Measurements from ENCODE around the gene BIRC3. TPM values are rescaled to one million over a fixed set of nuclear protein-coding genes. Genes with fewer than 3 reads are reported as not detected.

Gene BIRC3
- total RNA-seq, 1 experiment from 2014 or later, result 4.7 TPM

GRCh38 chr11:102345904-102346303 lies 28.6 kb downstream of the BIRC3 start:
- DNase-seq (ENCODE audit: low read depth, low spot score), result peak; percentile 28
- Histone ChIP-seq H3K4me1 (ENCODE audit: control insufficient read depth in 1 of 2, insufficient read depth in 2 of 2, low read length in 2 of 2) (peaks cover 2 to 28% of the 10 kb centered on the region in 2 experiments; a peak in 3 of 4 replicates), H3K4me3 (replicated peaks in 1 of 2; ENCODE audit: low read depth in 1 of 2, low read length in 2 of 2) (peak overlapping the region; percentile 75 to 80), H3K9me3 (ENCODE audit: control insufficient read depth in 1 of 2, insufficient read depth in 1 of 2, low read depth in 1 of 2, low read length in 2 of 2) (no peaks in the 10 kb centered on the region), H4K20me1 (ENCODE audit: insufficient read depth) (no peaks in the 10 kb centered on the region), H3K27ac (ENCODE audit: low read depth, low read length) (peak overlapping the region; percentile 62; the same call in 1 of the 2 replicates), H3K4me2 (ENCODE audit: low read length) (peak overlapping the region; percentile 86), H3K27me3 (ENCODE audit: insufficient read depth, low read length) (no peaks in the 10 kb centered on the region), H2AFZ (ENCODE audit: low read depth, low read length, poor library complexity, severe bottlenecking) (no peak overlapping the region), H3K36me3 (ENCODE audit: control insufficient read depth in 1 of 2, insufficient read depth in 2 of 2, low read length in 2 of 2) (peaks cover 6 to 10% of the 10 kb centered on the region in 2 experiments; a peak in 2 of 4 replicates), H3K79me2 (ENCODE audit: insufficient read depth, low read length) (peaks cover 41% of the 10 kb centered on the region), H3K9ac (ENCODE audit: low read length) (peak overlapping the region; percentile 85), H3K9me2 (ENCODE audit: insufficient read depth) (no peaks in the 10 kb centered on the region)
- TF ChIP-seq CBX3 (IDR thresholded peaks at IDR 0.05; ENCODE audit: low read depth), result 0 out of 2 replicates have a peak, but pooled peaks have one; percentile 27
- TF ChIP-seq ZFX (IDR thresholded peaks at IDR 0.05), result no peak
- no peak; the same call in 1 of the 2 replicates for TF ChIP-seq JUND (IDR thresholded peaks at IDR 0.05)
- 0 out of 2 replicates have a peak, but pooled peaks have one; percentile 5 for TF ChIP-seq SP1 (IDR thresholded peaks at IDR 0.05; ENCODE audit: low read depth)
- TF ChIP-seq SRF (IDR thresholded peaks at IDR 0.05; ENCODE audit: low read depth), result no peak
- intact Hi-C loops (cut with micrococcal nuclease), result loop anchor here (10.0 kb wide), 1 partner anchor 481 kb away; no protein-coding TSS in a partner anchor
- ATAC-seq, result no peak
- ChIA-PET RAD21 (ENCODE audit: low non-redundant PET in 1 of 2, low total read pairs in 2 of 2, uncharacterized antibody in 2 of 2, unreplicated experiment in 2 of 2) (no interaction called here), POLR2A (no interaction called here), CTCF (interaction anchor here (1.7 kb wide), 1 partner anchor 40 kb away, joined by 4 read pairs; no protein-coding TSS in a partner anchor)
- no TSS peak for BruUV-seq (replicated peaks)

- no peaks in the 10 kb centered on the region for H3K9me3 ChIP-seq (ENCODE audit: control insufficient read depth in 1 of 2, insufficient read depth in 1 of 2, low read depth in 1 of 2, low read length in 2 of 2)
- no peaks in the 10 kb centered on the region for H4K20me1 ChIP-seq (ENCODE audit: insufficient read depth)
- DNase-seq (ENCODE audit: low read depth, low spot score), result no peak
- peak overlapping the region; percentile 75 to 80 for H3K4me3 ChIP-seq (replicated peaks in 1 of 2; ENCODE audit: low read depth in 1 of 2, low read length in 2 of 2)
- no peaks in the 10 kb centered on the region for H3K27me3 ChIP-seq (ENCODE audit: insufficient read depth, low read length)
- ChIA-PET RAD21 (ENCODE audit: low non-redundant PET in 1 of 2, low total read pairs in 2 of 2, uncharacterized antibody in 2 of 2, unreplicated experiment in 2 of 2) (no interaction called here), POLR2A (no interaction called here), CTCF (no interaction called here)
- ATAC-seq, result no peak
- H3K9me2 ChIP-seq (ENCODE audit: insufficient read depth), result no peaks in the 10 kb centered on the region
- H3K27ac ChIP-seq (ENCODE audit: low read depth, low read length), result peak overlapping the region; percentile 62
- peaks cover 6 to 10% of the 10 kb centered on the region in 2 experiments; a peak in 2 of 4 replicates for H3K36me3 ChIP-seq (ENCODE audit: control insufficient read depth in 1 of 2, insufficient read depth in 2 of 2, low read length in 2 of 2)
- intact Hi-C loops (cut with micrococcal nuclease), result loop anchor here (10.0 kb wide), 1 partner anchor 482 kb away; no protein-coding TSS in a partner anchor
- peaks cover 41% of the 10 kb centered on the region for H3K79me2 ChIP-seq (ENCODE audit: insufficient read depth, low read length)
- peak overlapping the region; percentile 85 for H3K9ac ChIP-seq (ENCODE audit: low read length)
- H3K4me2 ChIP-seq (ENCODE audit: low read length), result peak overlapping the region; percentile 86
- peak overlapping the region; percentile 74 for H2AFZ ChIP-seq (ENCODE audit: low read depth, low read length, poor library complexity, severe bottlenecking)
- no TSS peak for BruUV-seq (replicated peaks)
- no peak for TF ChIP-seq EGR1 (IDR thresholded peaks at IDR 0.05; ENCODE audit: low read depth)
- 0 out of 2 replicates have a peak, but pooled peaks have one; percentile 9 for TF ChIP-seq RAD21 (IDR thresholded peaks at IDR 0.05; ENCODE audit: low read depth)
- peak; percentile 18; the same call in 1 of the 2 replicates for TF ChIP-seq JUND (IDR thresholded peaks at IDR 0.05)
- peaks cover 2 to 27% of the 10 kb centered on the region in 2 experiments; a peak in 3 of 4 replicates for H3K4me1 ChIP-seq (ENCODE audit: control insufficient read depth in 1 of 2, insufficient read depth in 2 of 2, low read length in 2 of 2)
These were observed 29.1 kb downstream of the BIRC3 start for GRCh38 chr11:102346456-102346747.
